ENCODE results near the gene MAN1B1. TPM values are rescaled to one million over a fixed set of nuclear protein-coding genes. Genes with fewer than 3 reads are reported as not detected.

Gene MAN1B1
- total RNA-seq, 1 experiment from 2014 or later, result 57.2 TPM

GRCh38 chr9:137099231-137099630 lies 12.4 kb downstream of the MAN1B1 start:
- H3K4me3 ChIP-seq (ENCODE audit: low read depth in 2 of 2, low read length in 2 of 2), result no peak overlapping the region
- no peak overlapping the region for H3K27ac ChIP-seq (ENCODE audit: low read length)
- no peaks in the 10 kb centered on the region; the same call in none of the 2 replicates for H3K36me3 ChIP-seq (ENCODE audit: control insufficient read depth, insufficient read depth, low read length)
- ChIA-PET POLR2A (no interaction called here), CTCF (no interaction called here)
- H3K4me1 ChIP-seq (ENCODE audit: control insufficient read depth, insufficient read depth, low read length), result no peaks in the 10 kb centered on the region
- TF ChIP-seq CTCF (IDR thresholded peaks at IDR 0.05) (no peak), REST (IDR thresholded peaks at IDR 0.05; ENCODE audit: insufficient read depth in 1 of 2, low read depth in 2 of 2, low read length in 1 of 2) (no peak), POLR2AphosphoS5 (IDR thresholded peaks at IDR 0.05; ENCODE audit: low read depth, low read length) (no peak), SIN3A (IDR thresholded peaks at IDR 0.05; ENCODE audit: borderline replicate concordance, insufficient read depth, low read depth, low read length) (no peak), TCF7L2 (IDR thresholded peaks at IDR 0.05; ENCODE audit: low read depth, low read length) (no peak)
- no TSS peak for BruUV-seq (replicated peaks)
- intact Hi-C loops (cut with micrococcal nuclease; ENCODE audit: unreplicated experiment) (no loop called here), in situ Hi-C loops (cut with HindIII; ENCODE audit: low pct_unique_long_range_greater_than_20kb, low sequenced_read_pairs) (no loop called here)
- no peaks in the 10 kb centered on the region for H3K9me3 ChIP-seq (ENCODE audit: control insufficient read depth, insufficient read depth, low read depth, low read length)
- ATAC-seq (no peak), DNase-seq (ENCODE audit: low read depth, low spot score) (no peak)
- no peaks in the 10 kb centered on the region for H3K27me3 ChIP-seq (ENCODE audit: control insufficient read depth, insufficient read depth, low read length)

GRCh38 chr9:137103206-137103999 lies 16.6 kb downstream of the MAN1B1 start:
- DNase-seq (ENCODE audit: low read depth, low spot score) (no peak), ATAC-seq (no peak)
- Histone ChIP-seq H3K36me3 (ENCODE audit: control insufficient read depth, insufficient read depth, low read length) (no peaks in the 10 kb centered on the region; the same call in 1 of the 2 replicates), H3K9me3 (ENCODE audit: control insufficient read depth, insufficient read depth, low read depth, low read length) (no peaks in the 10 kb centered on the region), H3K4me3 (ENCODE audit: low read depth in 2 of 2, low read length in 2 of 2) (no peak overlapping the region), H3K4me1 (ENCODE audit: control insufficient read depth, insufficient read depth, low read length) (no peaks in the 10 kb centered on the region), H3K27me3 (ENCODE audit: control insufficient read depth, insufficient read depth, low read length) (no peaks in the 10 kb centered on the region), H3K27ac (ENCODE audit: low read length) (no peak overlapping the region)
- intact Hi-C loops (cut with micrococcal nuclease; ENCODE audit: unreplicated experiment) (no loop called here), in situ Hi-C loops (cut with HindIII; ENCODE audit: low pct_unique_long_range_greater_than_20kb, low sequenced_read_pairs) (no loop called here)
- POLR2A ChIA-PET, result no interaction called here
- no peak for TF ChIP-seq TCF7L2 (IDR thresholded peaks at IDR 0.05; ENCODE audit: low read depth, low read length)
- TF ChIP-seq CTCF (IDR thresholded peaks at IDR 0.05), result no peak
- no peak for TF ChIP-seq REST (IDR thresholded peaks at IDR 0.05; ENCODE audit: insufficient read depth in 1 of 2, low read depth in 2 of 2, low read length in 1 of 2)
- no peak for TF ChIP-seq SIN3A (IDR thresholded peaks at IDR 0.05; ENCODE audit: borderline replicate concordance, insufficient read depth, low read depth, low read length)
- TF ChIP-seq POLR2AphosphoS5 (IDR thresholded peaks at IDR 0.05; ENCODE audit: low read depth, low read length), result no peak
- CTCF ChIA-PET, result no interaction called here
- no TSS peak for BruUV-seq (replicated peaks)
